ENCODE results near the gene GPBAR1. TPM values are rescaled to one million over a fixed set of nuclear protein-coding genes. Genes with fewer than 3 reads are reported as not detected.

The GPBAR1 gene, protein sequence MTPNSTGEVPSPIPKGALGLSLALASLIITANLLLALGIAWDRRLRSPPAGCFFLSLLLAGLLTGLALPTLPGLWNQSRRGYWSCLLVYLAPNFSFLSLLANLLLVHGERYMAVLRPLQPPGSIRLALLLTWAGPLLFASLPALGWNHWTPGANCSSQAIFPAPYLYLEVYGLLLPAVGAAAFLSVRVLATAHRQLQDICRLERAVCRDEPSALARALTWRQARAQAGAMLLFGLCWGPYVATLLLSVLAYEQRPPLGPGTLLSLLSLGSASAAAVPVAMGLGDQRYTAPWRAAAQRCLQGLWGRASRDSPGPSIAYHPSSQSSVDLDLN
- total RNA-seq (1 to 10 TPM; 1.1 to 1.4 TPM), polyA plus RNA-seq (under 1 TPM; 0.14 to 0.41 (median 0.28) TPM), total RNA-seq (0.74 to 1.5 (median 1.0) reads per million in 6 experiments)

DNA sequence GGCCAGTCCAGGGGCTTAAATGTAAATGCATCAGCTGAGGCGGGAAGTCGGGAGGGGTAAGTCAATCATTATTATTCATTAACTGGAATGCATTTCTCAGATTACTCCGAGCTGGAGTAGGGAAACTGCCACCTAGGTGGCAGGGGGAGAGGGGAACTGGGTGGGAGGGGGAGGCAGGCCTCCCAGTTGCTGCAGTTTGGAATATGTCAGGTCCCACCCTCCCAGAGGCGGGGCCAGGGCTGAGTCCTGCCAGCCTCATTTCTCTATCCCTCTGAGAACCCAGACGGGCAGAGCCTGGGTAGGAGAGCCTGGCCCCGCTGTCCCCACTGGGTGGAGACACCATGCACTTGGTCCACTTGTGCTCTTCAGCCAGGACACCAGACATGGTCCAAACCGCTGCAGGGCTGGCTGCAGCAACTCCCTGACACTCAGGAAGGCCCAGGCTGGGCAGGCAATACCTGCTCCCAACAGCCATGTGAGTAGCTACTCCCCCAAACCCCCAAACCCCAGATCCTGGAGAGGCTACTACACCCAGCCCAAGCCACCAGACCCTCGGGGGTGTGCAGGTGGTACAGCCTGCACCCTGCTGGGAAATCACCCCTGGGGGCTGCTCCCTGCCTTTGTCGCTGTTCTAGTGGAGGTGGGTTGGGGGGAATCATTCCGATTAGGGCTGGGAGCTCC, at the start of gene GPBAR1:
Gene GPBAR1 (plus strand): TSS at position 274 of the 681 bp plus-strand sequence. CDS start 1,710 bp downstream, outside the sequence.
- Mint-ChIP-seq H3K9me3 (no peaks in the 10 kb centered on the region), H3K4me1 (peaks cover 10 to 42% (median 31%) of the 10 kb centered on the region in 4 donors), H3K27me3 (no peaks in the 10 kb centered on the region), H3K36me3 (peaks cover 0 to 25% (median 2%) of the 10 kb centered on the region in 3 donors), H3K27ac (peak within 1 kb of the TSS; percentile 59 to 91 (median 80)), H3K4me3 (peak within 1 kb of the TSS in 2 of 10 donors; percentile 34 to 52)
- POLR2A ChIA-PET, result interaction anchor here (0.7 to 1.1 kb wide), 3 partner anchors 9 to 23 kb away, joined by 3 to 6 read pairs (median 4); partner anchors contain the start of genes AAMP and PNKD
- no peak for ATAC-seq
- DNase-seq, result no peak

DNA sequence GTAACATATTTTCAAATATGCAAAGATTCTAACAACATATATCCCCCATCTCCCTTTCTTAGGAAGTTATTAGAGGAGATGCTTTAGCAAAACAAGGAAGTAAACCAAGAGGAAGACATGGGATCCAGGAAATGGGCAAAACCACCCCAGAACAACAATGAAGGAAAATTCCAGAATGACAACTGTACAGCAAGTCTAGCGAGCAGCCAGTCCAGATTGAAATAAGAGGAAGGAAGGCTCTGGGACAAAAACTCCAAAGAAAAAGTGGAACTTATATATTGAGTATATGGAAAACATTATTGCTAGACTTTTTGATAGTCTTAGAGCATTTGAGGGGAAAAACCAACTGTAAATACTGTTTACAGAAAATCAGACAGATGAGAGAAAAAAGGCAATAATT, 46.7 kb upstream of the GPBAR1 start:
- H3K27ac Mint-ChIP-seq, result peak overlapping the region in 1 of 10 donors; percentile 61
- ATAC-seq, result no peak
- peaks cover 4 to 13% (median 7%) of the 10 kb centered on the region in 3 donors for H3K36me3 Mint-ChIP-seq
- H3K27me3 Mint-ChIP-seq, result peaks cover 0 to 3% (median 0%) of the 10 kb centered on the region in 5 donors
- peaks cover 11 to 24% (median 16%) of the 10 kb centered on the region in 4 donors for H3K4me1 Mint-ChIP-seq
- no peak overlapping the region for H3K4me3 Mint-ChIP-seq
- peaks cover 0 to 9% (median 7%) of the 10 kb centered on the region in 9 donors for H3K9me3 Mint-ChIP-seq
- no peak for DNase-seq
- POLR2A ChIA-PET, result no interaction called here

DNA sequence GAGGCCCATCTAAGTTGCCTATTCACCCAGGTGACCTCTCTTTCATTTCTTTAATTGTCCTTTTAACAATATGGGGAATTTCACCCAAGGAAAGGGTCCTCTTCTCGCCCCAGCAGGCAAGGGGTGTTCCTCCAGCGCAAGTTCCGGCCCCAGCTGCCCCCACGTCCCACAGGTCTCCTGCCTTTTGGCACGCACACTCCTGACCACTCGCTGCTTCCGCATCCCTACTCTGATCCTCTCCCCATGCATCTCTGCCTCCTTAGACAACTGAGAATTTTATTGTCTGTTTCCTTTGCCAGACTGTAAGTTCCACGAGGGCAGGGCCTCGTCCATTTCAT, 44.5 kb upstream of the GPBAR1 start:
- DNase-seq (no peak), ATAC-seq (no peak)
- Mint-ChIP-seq H3K27me3 (no peaks in the 10 kb centered on the region), H3K9me3 (no peaks in the 10 kb centered on the region), H3K4me1 (peaks cover 21 to 43% (median 38%) of the 10 kb centered on the region in 4 donors), H3K27ac (peak overlapping the region; percentile 95 to 100 (median 97)), H3K4me3 (peak overlapping the region; percentile 90 to 99 (median 94)), H3K36me3 (peaks cover 5 to 22% (median 5%) of the 10 kb centered on the region in 3 donors)
- POLR2A ChIA-PET, result interaction anchor here (0.6 to 3.8 kb wide), 15 partner anchors 9 to 1171 kb away, joined by 3 to 21 read pairs (median 3); partner anchors contain the start of genes AAMP, BCS1L, DNPEP and PNKD

DNA sequence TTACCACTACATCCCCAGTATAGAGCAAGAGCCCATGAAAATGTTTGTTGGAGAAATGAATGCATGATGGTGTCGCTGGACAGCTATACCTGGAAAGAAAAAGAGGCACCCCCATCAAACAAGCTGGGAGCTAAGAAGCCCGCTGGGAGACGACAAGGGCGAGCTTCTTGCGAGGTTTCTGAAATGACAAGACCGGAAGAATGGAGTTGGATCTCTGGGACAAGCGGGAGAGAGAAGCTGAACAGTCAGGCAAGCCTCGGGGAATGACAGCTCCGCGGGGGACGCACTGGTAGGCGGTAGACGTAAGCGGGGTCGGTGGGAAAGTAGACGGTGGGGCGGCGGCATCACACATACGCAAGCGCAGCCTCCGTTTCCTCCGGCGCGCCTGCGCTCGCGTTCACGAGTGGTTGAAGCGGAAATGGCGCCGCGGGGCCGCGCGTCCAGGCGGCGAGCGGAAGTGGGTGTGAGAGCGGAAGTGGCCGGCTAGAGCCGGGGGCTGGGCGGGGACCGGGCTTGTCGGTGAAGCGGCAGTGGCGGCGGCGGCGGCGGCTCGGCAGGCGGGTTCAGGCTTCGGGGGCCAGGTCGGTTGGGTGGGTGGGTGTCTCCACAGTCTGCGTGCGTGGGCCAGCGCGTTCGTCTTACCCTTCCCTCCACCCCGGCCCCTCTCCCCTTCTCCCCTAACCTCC, 44.0 kb upstream of the GPBAR1 start, which contains the start of gene ARPC2:
Gene ARPC2 (plus strand): TSS at position 516 of the 686 bp plus-strand sequence. CDS start 282 bp downstream, outside the sequence.
- H3K4me3 Mint-ChIP-seq, result peak within 1 kb of the TSS; percentile 90 to 99 (median 94)
- H3K4me1 Mint-ChIP-seq, result peaks cover 25 to 48% (median 43%) of the 10 kb centered on the region in 4 donors
- no peaks in the 10 kb centered on the region for H3K27me3 Mint-ChIP-seq
- POLR2A ChIA-PET, result interaction anchor here (0.7 to 3.8 kb wide), 15 partner anchors 8 to 1171 kb away, joined by 3 to 21 read pairs (median 3); partner anchors contain the start of genes AAMP, BCS1L, DNPEP and PNKD
- peak; percentile 90 to 97 (median 95) for DNase-seq
- ATAC-seq, result peak; percentile 81 to 83
- peaks cover 5 to 27% (median 6%) of the 10 kb centered on the region in 3 donors for H3K36me3 Mint-ChIP-seq
- H3K9me3 Mint-ChIP-seq, result no peaks in the 10 kb centered on the region
- peak within 1 kb of the TSS; percentile 95 to 100 (median 97) for H3K27ac Mint-ChIP-seq

DNA sequence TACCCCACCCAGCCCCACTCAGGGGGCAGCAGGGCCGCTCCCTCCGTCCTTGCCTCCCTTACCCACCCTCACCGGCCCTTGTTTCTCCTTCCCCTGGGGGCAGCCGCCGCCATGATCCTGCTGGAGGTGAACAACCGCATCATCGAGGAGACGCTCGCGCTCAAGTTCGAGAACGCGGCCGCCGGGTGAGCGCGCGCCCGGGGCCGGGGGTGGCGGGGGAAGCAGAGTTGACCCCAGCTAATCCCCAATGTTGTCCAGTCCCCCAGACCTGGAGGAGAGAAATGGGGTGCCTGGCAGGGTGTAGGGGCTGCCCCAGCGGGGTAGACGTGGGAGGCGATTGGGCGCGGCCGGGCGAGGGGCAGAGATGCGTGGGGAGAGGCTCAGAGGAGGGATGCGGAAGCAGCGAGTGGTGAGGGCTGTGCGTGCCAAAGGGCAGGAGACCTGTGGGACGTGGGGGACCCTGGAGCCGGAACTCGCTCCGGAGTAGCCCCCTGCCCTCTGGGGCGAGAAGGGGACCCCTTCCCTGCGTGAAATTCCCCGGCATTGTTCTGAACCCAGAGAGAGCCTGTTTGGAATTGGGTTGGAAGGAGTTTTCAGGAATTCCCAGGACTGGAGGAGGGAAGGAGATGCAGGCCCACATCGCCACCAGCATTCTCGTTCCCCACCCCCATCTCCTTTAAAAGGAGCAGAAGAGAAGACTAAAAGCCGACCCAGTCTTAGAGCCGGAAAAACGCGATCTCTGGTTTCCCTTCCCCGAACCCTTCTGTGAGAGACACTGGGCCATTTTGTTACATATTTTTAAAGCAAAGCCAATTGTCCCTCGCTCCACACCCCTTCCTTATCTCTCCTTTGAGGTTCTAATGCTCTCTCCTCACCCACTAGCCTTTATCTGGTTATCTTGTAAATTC, 43.2 kb upstream of the GPBAR1 start:
- peak; percentile 58 to 60 for ATAC-seq
- Mint-ChIP-seq H3K27ac (peak overlapping the region; percentile 88 to 100 (median 97)), H3K36me3 (peaks cover 5 to 31% (median 7%) of the 10 kb centered on the region in 3 donors), H3K27me3 (no peaks in the 10 kb centered on the region), H3K9me3 (no peaks in the 10 kb centered on the region), H3K4me1 (peaks cover 24 to 56% (median 51%) of the 10 kb centered on the region in 4 donors), H3K4me3 (peak overlapping the region; percentile 90 to 99 (median 94))
- DNase-seq, result peak; percentile 51 to 77 (median 60)
- POLR2A ChIA-PET, result interaction anchor here (0.9 to 3.8 kb wide), 13 partner anchors 7 to 1170 kb away, joined by 3 to 21 read pairs (median 3); partner anchors contain the start of genes AAMP, BCS1L, DNPEP and PNKD

DNA sequence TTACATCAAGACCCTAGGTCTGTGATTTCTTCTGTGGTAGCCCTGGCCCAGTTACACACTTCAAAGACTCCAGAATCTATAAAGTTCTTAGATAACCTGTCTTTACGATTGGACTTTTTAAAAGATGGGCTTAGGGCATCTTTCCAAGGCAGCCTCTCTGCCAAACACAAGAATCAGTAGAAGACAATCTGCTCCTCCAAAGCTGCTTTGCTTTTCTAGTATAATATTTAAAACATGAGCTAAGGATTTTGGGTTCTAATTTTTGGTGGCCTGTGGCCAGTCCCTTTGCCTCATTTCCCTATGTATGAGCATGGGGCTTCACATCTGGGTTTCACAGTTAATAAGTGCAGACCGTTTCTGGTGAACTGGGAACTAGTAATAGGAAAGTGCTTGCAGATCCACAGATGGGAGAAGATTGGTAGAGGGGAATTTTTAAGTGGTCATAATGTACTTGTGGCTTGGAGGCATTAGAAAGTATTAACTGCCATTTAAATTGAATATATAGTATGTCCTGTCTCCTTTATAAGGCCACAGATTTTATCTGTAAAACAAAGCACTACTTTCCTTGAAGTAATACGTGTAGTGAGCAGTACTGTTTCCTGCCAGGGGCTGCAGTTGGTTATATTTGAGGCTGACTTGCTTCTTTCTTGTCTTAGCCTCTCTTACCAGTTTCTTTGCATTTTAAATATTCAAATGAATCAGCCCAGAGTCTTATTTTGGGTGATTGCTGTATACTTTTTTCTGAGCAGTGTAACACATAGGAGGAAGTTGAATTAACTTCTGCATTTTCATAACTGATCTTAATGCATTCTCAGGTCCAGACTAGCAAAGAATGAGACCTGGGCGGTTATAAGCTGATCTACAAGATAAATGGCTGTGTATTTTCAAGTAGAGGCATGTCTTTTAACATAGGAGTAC, 42.3 kb upstream of the GPBAR1 start:
- Mint-ChIP-seq H3K4me1 (peaks cover 26 to 65% (median 60%) of the 10 kb centered on the region in 4 donors), H3K4me3 (peak overlapping the region; percentile 90 to 99 (median 94)), H3K36me3 (peaks cover 5 to 34% (median 7%) of the 10 kb centered on the region in 3 donors), H3K27me3 (no peaks in the 10 kb centered on the region), H3K27ac (peak overlapping the region; percentile 88 to 100 (median 97)), H3K9me3 (no peaks in the 10 kb centered on the region)
- DNase-seq (peak in 3 of 10 donors; percentile 45 to 51 (median 49)), ATAC-seq (peak; percentile 27)
- POLR2A ChIA-PET, result interaction anchor here (0.7 to 3.8 kb wide), 10 partner anchors 10 to 186 kb away, joined by 3 to 21 read pairs (median 6); partner anchors contain the start of genes AAMP and PNKD

DNA sequence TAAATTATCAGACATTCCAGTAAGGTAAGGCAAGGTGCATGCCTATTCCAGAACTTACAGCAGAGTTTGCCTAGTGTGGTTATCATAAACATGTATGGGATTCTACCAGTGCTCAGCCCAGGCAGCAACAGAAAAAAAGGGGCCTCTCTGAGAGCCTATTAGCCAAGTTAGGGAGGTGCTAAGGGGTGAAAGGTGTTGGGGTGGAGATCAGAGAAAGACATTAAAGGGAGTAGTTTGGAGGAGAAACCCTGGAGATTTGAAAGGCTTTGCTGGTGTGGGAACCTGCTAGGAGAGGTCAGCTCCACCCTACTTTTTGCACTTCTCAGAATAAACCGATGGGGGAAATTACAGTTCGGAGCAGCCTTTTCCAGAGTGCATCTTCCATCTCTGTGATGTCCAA, 40.9 kb upstream of the GPBAR1 start:
- Mint-ChIP-seq H3K4me1 (peaks cover 32 to 76% (median 74%) of the 10 kb centered on the region in 4 donors), H3K4me3 (peak overlapping the region; percentile 90 to 99 (median 94)), H3K27me3 (no peaks in the 10 kb centered on the region), H3K36me3 (peaks cover 5 to 46% (median 12%) of the 10 kb centered on the region in 3 donors), H3K9me3 (no peaks in the 10 kb centered on the region), H3K27ac (peak overlapping the region; percentile 77 to 100 (median 97))
- POLR2A ChIA-PET, result interaction anchor here (0.5 to 3.8 kb wide), 8 partner anchors 9 to 248 kb away, joined by 3 to 21 read pairs (median 7); partner anchors contain the start of genes AAMP and PNKD
- ATAC-seq (no peak), DNase-seq (no peak)

DNA sequence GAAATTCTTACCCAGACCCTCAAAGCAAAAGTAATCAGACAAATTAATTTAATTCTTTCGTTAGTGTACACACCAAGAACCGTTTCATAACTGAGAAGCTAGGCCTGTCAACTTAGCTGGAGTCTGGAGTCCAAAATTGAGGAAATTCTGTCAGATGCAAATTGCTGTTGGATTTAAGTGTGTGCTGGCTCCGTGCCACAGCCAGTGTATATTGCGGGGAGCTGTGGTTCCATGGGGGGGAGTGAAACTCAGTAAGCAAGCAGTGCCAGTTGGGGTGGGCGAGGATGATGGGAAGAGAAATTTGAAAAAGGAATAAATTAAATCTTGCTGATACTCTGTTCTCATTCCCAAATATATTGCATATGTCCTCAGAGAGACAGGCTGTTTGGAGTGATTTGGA, 39.8 kb upstream of the GPBAR1 start:
- Mint-ChIP-seq H3K27me3 (no peaks in the 10 kb centered on the region), H3K4me3 (peak overlapping the region; percentile 76 to 99 (median 93)), H3K27ac (peak overlapping the region; percentile 82 to 100 (median 93)), H3K4me1 (peaks cover 42 to 84% (median 82%) of the 10 kb centered on the region in 4 donors), H3K9me3 (no peaks in the 10 kb centered on the region), H3K36me3 (peaks cover 5 to 57% (median 15%) of the 10 kb centered on the region in 3 donors)
- ATAC-seq, result no peak
- DNase-seq, result peak in 1 of 10 donors; percentile 33
- POLR2A ChIA-PET, result interaction anchor here (0.7 to 3.3 kb wide), 3 partner anchors 10 to 73 kb away, joined by 3 to 12 read pairs (median 9); no protein-coding TSS in a partner anchor

DNA sequence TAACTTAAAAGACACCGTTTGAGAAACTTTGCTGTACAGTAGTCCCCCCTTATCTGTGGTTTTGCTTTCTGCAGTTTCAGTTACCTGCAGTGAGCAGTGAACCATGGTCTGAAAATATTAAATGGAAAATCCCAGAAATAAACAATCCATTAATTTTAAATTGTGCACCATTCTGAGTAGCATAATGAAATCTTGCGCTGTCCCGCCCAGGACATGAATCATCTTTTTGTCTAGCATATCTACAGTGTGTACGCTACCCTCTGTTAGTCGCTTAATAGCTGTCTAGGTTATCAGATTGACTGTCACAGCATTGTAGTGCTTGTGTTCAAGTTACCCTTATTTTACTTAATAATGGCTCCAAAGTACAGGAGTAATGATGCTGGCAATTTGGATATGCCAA, 37.8 kb upstream of the GPBAR1 start:
- H3K27ac Mint-ChIP-seq, result peak overlapping the region in 9 of 10 donors; percentile 72 to 97 (median 86)
- POLR2A ChIA-PET, result interaction anchor here (0.6 kb wide), 1 partner anchor 15 kb away, joined by 4 read pairs; no protein-coding TSS in a partner anchor

DNA sequence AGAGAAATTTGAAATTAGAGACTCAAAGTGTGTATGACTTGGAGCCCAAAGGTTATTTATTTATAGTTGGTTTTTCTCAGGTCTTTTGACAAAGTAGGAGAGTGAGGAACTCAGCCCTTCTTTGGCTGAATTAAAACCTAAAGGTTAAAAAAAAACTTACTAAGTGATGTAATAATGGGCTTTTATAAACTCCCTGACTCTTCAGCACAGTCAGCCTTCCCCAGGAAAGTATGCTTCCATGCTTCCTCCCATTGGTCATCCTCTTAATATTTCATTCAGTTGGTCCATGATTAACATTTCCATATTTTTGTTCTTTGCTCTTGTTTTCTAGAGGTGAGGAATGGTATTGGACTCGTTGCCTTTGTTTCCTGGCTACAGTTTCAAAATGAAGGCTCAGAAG, 36.6 kb upstream of the GPBAR1 start:
- Mint-ChIP-seq H3K36me3 (peaks cover 3 to 84% (median 28%) of the 10 kb centered on the region in 3 donors), H3K4me1 (peaks cover 43 to 98% (median 94%) of the 10 kb centered on the region in 4 donors), H3K27me3 (no peaks in the 10 kb centered on the region), H3K27ac (peak overlapping the region; percentile 78 to 97 (median 89)), H3K9me3 (no peaks in the 10 kb centered on the region), H3K4me3 (peak overlapping the region in 9 of 10 donors; percentile 43 to 90 (median 80))
- ATAC-seq (no peak), DNase-seq (no peak)
- POLR2A ChIA-PET, result interaction anchor here (1.3 to 2.0 kb wide), 3 partner anchors 7 to 28 kb away, joined by 3 to 6 read pairs (median 3); partner anchors contain the start of gene ARPC2

More for the DNA sequence above, 37.8 kb upstream of the GPBAR1 start:
- no peaks in the 10 kb centered on the region for H3K9me3 Mint-ChIP-seq
- no peaks in the 10 kb centered on the region for H3K27me3 Mint-ChIP-seq
- DNase-seq (no peak), ATAC-seq (no peak)
- peaks cover 2 to 76% (median 28%) of the 10 kb centered on the region in 3 donors for H3K36me3 Mint-ChIP-seq
- H3K4me1 Mint-ChIP-seq, result peaks cover 42 to 94% (median 91%) of the 10 kb centered on the region in 4 donors
- peak overlapping the region; percentile 43 to 95 (median 68) for H3K4me3 Mint-ChIP-seq

Data from naive thymus-derived CD8-positive, alpha-beta T cell (primary cell).